ENCODE measurements around the gene BABAM2.

GRCh38 chr2:28273751-28274150 is 383.2 kb downstream of the BABAM2 start:
- no peak for TF ChIP-seq CTCF (IDR thresholded peaks at IDR 0.05)
- no peak for TF ChIP-seq POLR2A (IDR thresholded peaks at IDR 0.05)

Measured in Peyer's patch (tissue), 4 donors.